ENCODE data around the gene MYL6. TPM values are rescaled to one million over a fixed set of nuclear protein-coding genes. Genes with fewer than 3 reads are reported as not detected.

Gene MYL6
- total and polyA plus RNA-seq, 2 experiments from 2014 or later = 2,618 to 6,680 TPM

GRCh38 chr12:56143870-56144269, 14.3 kb upstream of the MYL6 start:
- no peak for TF ChIP-seq CTCF (IDR thresholded peaks at IDR 0.05; ENCODE audit: low read depth, low read length)
- Histone ChIP-seq H3K4me3 (no peak overlapping the region), H3K27ac (no peak overlapping the region), H3K27me3 (no peaks in the 10 kb centered on the region), H3K9me3 (ENCODE audit: low read depth) (no peaks in the 10 kb centered on the region), H3K36me3 (peaks cover 28% of the 10 kb centered on the region), H3K4me1 (ENCODE audit: low read depth) (no peaks in the 10 kb centered on the region)
- no peak for DNase-seq (ENCODE audit: low read depth in 1 of 2, low spot score in 1 of 2)

GRCh38 chr12:56145217-56145616, 12.9 kb upstream of the MYL6 start:
- Histone ChIP-seq H3K36me3 (peaks cover 28% of the 10 kb centered on the region), H3K27ac (no peak overlapping the region), H3K4me1 (ENCODE audit: low read depth) (no peaks in the 10 kb centered on the region), H3K27me3 (no peaks in the 10 kb centered on the region), H3K9me3 (ENCODE audit: low read depth) (no peaks in the 10 kb centered on the region), H3K4me3 (no peak overlapping the region)
- no peak for TF ChIP-seq CTCF (IDR thresholded peaks at IDR 0.05; ENCODE audit: low read depth, low read length)
- no peak for DNase-seq (ENCODE audit: low read depth in 1 of 2, low spot score in 1 of 2)

- no peaks in the 10 kb centered on the region for H3K9me3 ChIP-seq (ENCODE audit: low read depth)
- no peak overlapping the region for H3K4me3 ChIP-seq
- H3K4me1 ChIP-seq (ENCODE audit: low read depth) = no peaks in the 10 kb centered on the region
- no peak overlapping the region for H3K27ac ChIP-seq
- DNase-seq (ENCODE audit: low read depth in 1 of 2, low spot score in 1 of 2) = peak in 1 of 2 donors; percentile 56
- H3K36me3 ChIP-seq = peaks cover 28% of the 10 kb centered on the region
- H3K27me3 ChIP-seq = no peaks in the 10 kb centered on the region
- no peak for TF ChIP-seq CTCF (IDR thresholded peaks at IDR 0.05; ENCODE audit: low read depth, low read length)
These were observed 11.4 kb upstream of the MYL6 start for GRCh38 chr12:56146492-56147460.

- Histone ChIP-seq H3K27ac (no peak overlapping the region), H3K36me3 (peaks cover 9% of the 10 kb centered on the region), H3K4me1 (ENCODE audit: low read depth) (peaks cover 6% of the 10 kb centered on the region)
These were observed 7.6 kb upstream of the MYL6 start for GRCh38 chr12:56150563-56150962.

GRCh38 chr12:56151672-56152131, 6.5 kb upstream of the MYL6 start:
- H3K36me3 ChIP-seq = peaks cover 9% of the 10 kb centered on the region
- peak in 1 of 2 donors; percentile 41 for DNase-seq (ENCODE audit: low read depth in 1 of 2, low spot score in 1 of 2)
- H3K4me3 ChIP-seq = peak overlapping the region; percentile 79
- H3K9me3 ChIP-seq (ENCODE audit: low read depth) = no peaks in the 10 kb centered on the region
- peaks cover 6% of the 10 kb centered on the region for H3K4me1 ChIP-seq (ENCODE audit: low read depth)
- peak; percentile 23 for TF ChIP-seq CTCF (IDR thresholded peaks at IDR 0.05; ENCODE audit: low read depth, low read length)
- no peaks in the 10 kb centered on the region for H3K27me3 ChIP-seq
- peak overlapping the region; percentile 82 for H3K27ac ChIP-seq

More at GRCh38 chr12:56150563-56150962, 7.6 kb upstream of the MYL6 start:
- no peaks in the 10 kb centered on the region for H3K9me3 ChIP-seq (ENCODE audit: low read depth)
- no peaks in the 10 kb centered on the region for H3K27me3 ChIP-seq
- no peak overlapping the region for H3K4me3 ChIP-seq
- no peak for TF ChIP-seq CTCF (IDR thresholded peaks at IDR 0.05; ENCODE audit: low read depth, low read length)
- DNase-seq (ENCODE audit: low read depth in 1 of 2, low spot score in 1 of 2) = peak in 1 of 2 donors; percentile 62
